C4-2B (cell line): ENCODE measurements around the gene ZBTB43.

Experiments used
- H3K27ac ChIP-seq: fragments of 450-650 bp; 2 replicates; pipeline ENCODE4 v1.5.1; 2017
- ZFX ChIP-seq: fragments of 450-650 bp; IDR thresholded peaks from 2 replicates; pipeline ENCODE4 v1.6.1; 2017
- TF ChIP-seq, protein P1 (sequence below): fragments of 450-650 bp; conservative IDR thresholded peaks from 2 replicates; pipeline ENCODE4 v1.5.1; 2017; ENCODE audit warnings: mild to moderate bottlenecking

The ZBTB43 gene

DNA sequence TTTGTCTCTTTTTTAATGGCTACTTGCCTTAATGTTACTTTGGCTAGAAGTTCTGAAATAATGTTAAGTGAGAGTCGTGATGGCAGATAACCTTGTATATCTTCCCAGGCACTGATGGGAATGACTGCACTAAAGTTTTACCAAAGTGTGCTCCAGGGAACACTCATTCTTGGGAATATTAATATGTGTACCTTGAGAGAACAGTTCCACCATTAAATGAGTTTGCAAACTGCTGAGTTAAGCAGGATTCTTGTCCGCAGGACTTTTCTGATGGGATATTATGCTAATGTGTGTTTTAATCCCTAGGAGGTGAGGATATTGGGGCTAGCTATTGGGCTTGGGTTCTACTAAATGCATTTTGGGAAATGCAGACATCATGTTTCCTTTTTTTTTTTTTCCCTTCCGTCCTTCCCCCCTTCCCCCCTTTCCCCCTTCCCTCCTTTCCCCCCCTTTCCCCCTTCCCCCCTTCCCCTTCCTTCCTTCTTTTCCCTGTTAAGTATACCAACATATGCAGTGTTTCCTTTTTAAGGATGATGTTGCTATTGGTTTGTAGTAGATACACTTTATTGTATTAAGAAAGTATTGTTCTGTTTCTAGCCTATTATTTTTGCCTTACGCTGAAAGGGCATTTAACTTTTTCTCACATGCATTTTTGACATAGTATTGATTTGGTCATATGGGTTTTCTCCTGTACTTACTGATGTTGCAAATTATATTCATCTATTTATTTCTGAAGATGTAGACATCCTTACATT lies 71.1 kb downstream of the ZBTB43 start:
- TF ChIP-seq, protein P1, sequence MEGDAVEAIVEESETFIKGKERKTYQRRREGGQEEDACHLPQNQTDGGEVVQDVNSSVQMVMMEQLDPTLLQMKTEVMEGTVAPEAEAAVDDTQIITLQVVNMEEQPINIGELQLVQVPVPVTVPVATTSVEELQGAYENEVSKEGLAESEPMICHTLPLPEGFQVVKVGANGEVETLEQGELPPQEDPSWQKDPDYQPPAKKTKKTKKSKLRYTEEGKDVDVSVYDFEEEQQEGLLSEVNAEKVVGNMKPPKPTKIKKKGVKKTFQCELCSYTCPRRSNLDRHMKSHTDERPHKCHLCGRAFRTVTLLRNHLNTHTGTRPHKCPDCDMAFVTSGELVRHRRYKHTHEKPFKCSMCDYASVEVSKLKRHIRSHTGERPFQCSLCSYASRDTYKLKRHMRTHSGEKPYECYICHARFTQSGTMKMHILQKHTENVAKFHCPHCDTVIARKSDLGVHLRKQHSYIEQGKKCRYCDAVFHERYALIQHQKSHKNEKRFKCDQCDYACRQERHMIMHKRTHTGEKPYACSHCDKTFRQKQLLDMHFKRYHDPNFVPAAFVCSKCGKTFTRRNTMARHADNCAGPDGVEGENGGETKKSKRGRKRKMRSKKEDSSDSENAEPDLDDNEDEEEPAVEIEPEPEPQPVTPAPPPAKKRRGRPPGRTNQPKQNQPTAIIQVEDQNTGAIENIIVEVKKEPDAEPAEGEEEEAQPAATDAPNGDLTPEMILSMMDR: no peak
- TF ChIP-seq ZFX: no peak
- no peak overlapping the region for H3K27ac ChIP-seq

DNA sequence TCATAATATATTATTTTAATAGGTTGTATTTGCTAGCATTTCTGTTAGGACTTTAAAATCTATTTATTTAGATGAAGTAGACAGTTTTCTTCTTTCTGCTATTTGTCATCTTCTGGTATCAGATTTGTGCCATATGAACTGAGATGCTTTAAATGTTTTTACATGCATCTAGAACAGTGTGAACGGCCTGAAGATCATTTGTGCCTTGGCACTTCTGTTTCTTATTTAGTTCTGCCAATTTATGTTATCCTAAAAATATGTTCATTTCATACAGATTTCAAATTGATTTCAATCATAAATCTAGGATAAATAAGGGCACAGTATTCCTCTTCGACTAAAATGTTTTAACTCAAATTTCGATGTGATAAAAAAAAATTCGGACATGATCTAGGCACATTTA lies 71.7 kb downstream of the ZBTB43 start:
- H3K27ac ChIP-seq: no peak overlapping the region
- TF ChIP-seq, protein P1: no peak

DNA sequence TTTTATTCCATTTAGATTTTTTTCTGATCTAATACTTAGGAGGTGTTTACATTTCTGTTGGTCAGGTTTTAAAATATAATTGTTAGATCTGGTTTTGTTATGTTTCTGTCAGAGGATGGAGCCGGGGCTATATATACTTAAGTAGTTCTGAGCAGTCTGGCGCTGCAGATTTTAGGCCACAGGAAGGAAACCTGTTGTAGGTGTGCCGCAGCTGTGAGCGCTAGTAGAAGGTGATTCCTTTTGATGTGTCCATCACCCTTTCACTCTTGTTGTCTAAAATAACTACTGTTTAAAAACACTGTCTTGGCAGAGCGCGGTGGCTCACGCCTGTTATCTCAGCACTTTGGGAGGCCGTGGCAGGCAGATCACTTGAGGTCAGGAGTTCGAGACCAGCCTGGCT lies 72.6 kb downstream of the ZBTB43 start:
- H3K27ac ChIP-seq: no peak overlapping the region
- TF ChIP-seq, protein P1: no peak
- TF ChIP-seq ZFX: no peak

DNA sequence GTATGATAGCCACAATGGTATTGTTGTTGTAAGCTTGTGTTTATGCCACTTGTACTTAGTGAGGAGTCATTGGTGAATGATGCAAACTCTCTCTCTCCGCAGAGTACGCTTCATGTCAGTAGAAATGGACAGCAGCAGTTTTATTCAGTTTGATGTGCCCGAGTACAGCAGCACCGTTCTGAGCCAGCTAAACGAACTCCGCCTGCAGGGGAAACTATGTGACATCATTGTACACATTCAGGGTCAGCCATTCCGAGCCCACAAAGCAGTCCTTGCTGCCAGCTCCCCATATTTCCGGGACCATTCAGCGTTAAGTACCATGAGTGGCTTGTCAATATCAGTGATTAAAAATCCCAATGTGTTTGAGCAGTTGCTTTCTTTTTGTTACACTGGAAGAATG lies 74.4 kb downstream of the ZBTB43 start:
- TF ChIP-seq, protein P1: no peak
- no peak for TF ChIP-seq ZFX
- H3K27ac ChIP-seq: no peak overlapping the region

DNA sequence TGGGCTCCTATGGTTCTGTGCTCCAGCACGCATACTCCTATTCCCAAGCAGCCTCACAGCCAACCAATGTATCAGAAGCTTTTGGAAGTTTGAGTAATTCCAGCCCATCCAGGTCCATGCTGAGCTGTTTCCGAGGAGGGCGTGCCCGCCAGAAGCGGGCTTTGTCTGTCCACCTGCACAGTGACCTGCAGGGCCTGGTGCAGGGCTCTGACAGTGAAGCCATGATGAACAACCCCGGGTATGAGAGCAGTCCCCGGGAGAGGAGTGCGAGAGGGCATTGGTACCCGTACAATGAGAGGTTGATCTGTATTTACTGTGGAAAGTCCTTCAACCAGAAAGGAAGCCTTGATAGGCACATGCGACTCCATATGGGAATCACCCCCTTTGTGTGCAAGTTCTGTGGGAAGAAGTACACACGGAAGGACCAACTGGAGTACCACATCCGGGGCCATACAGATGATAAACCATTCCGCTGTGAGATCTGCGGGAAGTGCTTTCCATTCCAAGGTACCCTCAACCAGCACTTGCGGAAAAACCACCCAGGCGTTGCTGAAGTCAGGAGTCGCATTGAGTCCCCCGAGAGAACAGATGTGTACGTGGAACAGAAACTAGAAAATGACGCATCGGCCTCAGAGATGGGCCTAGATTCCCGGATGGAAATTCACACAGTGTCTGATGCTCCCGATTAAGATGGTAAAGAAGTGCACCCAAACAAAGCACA lies 75.5 kb downstream of the ZBTB43 start:
- H3K27ac ChIP-seq: no peak overlapping the region
- no peak for TF ChIP-seq ZFX
- TF ChIP-seq, protein P1: no peak

DNA sequence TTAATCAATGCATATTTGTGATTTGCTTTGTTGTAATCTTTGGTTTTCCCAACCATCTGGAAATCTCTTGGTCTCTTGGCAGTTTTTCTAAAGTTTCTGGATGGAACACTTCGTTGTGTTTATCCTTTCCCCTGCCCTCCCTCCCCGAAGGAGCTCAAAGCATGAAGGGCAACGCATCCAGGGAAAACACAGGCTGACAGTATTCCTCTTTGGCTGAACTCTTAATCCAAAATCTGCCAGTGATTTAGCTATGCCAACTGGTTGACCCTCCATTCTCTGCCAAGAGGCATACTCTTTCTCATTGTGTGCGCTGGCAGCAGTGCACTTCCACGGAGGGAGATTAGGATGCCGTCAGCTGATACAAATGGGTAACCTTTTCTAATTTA lies 76.1 kb downstream of the ZBTB43 start:
- TF ChIP-seq, protein P1: no peak
- no peak for TF ChIP-seq ZFX
- no peak overlapping the region for H3K27ac ChIP-seq

DNA sequence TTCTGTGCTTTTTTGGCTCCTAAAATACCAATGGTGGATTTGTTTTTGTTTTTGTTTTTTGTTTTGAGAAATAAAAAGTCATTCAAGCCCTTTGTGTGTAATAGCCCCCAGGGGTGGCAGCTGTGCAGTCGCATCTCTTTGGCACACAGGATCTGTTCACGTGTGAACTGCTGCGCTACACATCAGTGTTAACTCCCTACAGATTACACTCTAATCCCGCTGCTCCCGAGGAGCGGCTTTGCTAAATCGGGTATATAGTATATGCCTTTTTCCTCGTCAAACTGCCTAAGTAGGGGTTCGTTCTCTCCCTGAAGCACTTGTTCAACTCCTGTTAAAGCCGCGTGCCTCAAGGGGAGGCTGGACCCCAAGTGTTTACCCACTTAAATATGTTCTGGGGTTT lies 77.9 kb downstream of the ZBTB43 start:
- TF ChIP-seq, protein P1: no peak
- TF ChIP-seq ZFX: no peak
- no peak overlapping the region for H3K27ac ChIP-seq
